Measurements from ENCODE around the gene PTPN14.
"Not testable (repeated sequence)": the region's sequence is repeated elsewhere in the genome, so short reads cannot be mapped to it uniquely, and the experiment has no call there.

The PTPN14 gene

GRCh38 chr1:214506972-214507431 lies 44.4 kb downstream of the PTPN14 start:
- no peak for DNase-seq

- DNase-seq, result no peak
Measured at GRCh38 chr1:214505134-214505533, 46.3 kb downstream of the PTPN14 start.

DNA sequence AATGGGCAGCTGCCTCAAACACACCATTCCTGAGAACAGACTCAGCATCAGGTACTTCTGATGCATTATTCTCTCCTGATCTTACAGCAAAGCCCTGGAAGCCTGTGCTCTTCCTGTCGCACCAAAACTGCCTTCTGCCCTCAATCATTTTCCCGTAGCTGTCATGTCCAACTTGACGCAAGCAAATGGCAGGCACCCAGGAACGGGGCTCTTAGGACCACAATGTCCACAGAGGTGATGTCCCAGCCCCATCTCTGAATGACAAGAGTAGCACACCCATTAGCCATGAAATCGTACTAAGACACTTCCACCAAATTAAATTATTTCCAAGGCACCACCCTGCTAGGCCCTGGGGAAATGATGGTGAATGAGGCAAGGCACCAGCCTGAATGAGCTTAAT lies 47.1 kb downstream of the PTPN14 start:
- no peak for DNase-seq

GRCh38 chr1:214503553-214503952 lies 47.8 kb downstream of the PTPN14 start:
- DNase-seq, result no peak

DNA sequence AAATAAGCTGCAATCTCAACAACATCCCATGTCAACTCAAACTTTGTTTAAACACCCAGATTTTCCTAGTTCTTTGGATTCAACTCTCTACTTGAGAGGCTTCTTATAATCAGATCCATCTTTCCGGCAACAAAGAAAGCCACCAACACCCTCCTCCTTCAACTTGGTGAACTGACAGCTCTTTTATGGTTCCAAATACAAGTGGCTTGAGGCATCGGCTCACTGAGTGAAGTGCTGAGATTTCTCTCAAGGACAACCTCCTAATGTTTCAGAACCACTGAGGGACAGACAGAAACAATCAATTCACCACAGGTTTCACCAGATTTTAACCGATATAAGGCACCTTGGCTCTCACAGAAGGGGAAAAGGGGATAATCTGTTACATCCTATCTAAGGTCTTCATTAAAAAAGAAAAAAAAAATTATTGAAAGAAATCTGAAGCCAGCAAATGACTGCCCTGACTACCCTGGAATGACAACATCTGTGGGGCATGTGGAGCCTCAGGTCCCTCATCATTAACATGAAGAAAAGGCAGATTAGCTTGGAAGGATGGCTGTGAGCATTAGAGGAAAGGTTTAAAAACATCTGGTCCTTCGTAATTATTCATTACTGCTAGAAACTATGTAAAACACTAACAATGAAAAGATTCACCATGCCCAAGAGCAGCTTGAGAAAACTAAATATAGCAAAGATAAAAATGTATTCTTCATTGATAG lies 50.9 kb downstream of the PTPN14 start:
- DNase-seq, result no peak

GRCh38 chr1:214499732-214500131 lies 51.7 kb downstream of the PTPN14 start:
- no peak for DNase-seq

DNA sequence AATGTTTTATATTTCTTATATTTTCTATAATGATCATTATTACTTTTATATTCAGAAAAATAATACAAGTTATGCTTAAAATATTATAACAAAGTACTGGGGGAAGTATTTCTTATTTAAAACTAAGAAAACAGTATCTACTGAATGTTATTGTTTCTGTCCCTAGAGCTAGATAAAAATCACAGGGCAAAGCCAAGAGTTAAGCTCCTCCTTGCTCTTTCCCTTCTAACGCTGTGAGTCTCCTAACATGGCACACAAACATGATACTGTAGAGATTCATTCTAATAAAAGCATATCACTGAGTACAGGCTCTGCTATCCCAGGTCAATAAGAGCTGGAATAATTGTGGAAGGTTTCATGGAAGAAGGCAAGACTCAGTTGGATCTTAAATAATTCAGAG lies 53.4 kb downstream of the PTPN14 start:
- no peak for DNase-seq

GRCh38 chr1:214496126-214496525 lies 55.3 kb downstream of the PTPN14 start:
- DNase-seq, result no peak

- no peak for DNase-seq
Measured at GRCh38 chr1:214494706-214495105, 56.7 kb downstream of the PTPN14 start.

- DNase-seq, result not testable (repeated sequence)
Measured at GRCh38 chr1:214494179-214494578, 57.2 kb downstream of the PTPN14 start.

GRCh38 chr1:214493126-214493796 lies 58.1 kb downstream of the PTPN14 start:
- DNase-seq, result no peak

- DNase-seq, result no peak
Measured at GRCh38 chr1:214492401-214493075, 58.9 kb downstream of the PTPN14 start.

GRCh38 chr1:214491468-214492146 lies 59.8 kb downstream of the PTPN14 start:
- DNase-seq, result no peak

GRCh38 chr1:214485151-214485550 lies 66.3 kb downstream of the PTPN14 start:
- no peak for DNase-seq

- not testable (repeated sequence) for DNase-seq
Measured at GRCh38 chr1:214483180-214483579, 68.2 kb downstream of the PTPN14 start.

GRCh38 chr1:214481983-214482634 lies 69.3 kb downstream of the PTPN14 start:
- DNase-seq, result not testable (repeated sequence)

DNA sequence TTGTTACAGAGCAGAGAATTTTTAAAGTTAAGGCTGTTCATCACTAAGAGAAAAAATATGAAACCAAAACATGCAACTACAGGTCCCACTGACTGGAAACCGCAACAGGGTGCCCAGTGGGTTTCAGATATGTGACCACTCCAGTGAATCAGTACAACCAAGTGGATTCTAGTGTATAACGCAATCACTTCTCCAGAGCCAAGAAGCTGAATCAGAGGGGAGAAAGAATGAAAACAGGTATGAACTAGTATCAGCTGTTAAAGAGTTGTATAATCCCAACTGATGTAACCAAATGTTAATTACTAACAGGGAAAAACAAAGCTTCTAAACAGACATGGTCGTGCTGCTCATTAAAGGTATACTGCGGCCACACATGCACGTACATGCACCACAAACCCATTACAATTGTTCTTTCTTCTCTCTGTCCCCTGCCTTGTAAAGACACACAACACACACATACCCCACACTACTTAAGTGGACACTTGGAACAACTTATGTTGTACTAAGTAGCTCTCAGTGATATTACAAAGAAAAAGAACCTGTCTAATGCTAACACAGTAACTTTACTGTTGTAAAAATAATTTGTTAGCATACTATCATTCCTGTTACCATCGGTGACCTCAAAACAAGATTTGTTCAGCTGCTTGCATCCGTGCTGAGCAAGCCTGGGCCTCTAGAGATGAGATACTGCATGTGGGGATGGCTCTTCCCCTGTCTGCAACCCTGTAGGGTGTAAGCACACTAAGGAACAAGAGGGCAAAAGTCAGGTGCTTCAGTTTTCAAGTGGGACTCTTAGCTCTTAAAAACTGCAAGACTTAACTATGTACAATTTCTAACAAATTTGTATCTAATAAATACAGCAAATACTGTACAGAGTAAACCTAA lies 74.2 kb downstream of the PTPN14 start:
- DNase-seq, result no peak

- no peak for DNase-seq
Measured at GRCh38 chr1:214476229-214476985, 75.0 kb downstream of the PTPN14 start.

- DNase-seq, result no peak
Measured at GRCh38 chr1:214475746-214476145, 75.7 kb downstream of the PTPN14 start.

- DNase-seq, result no peak
Measured at GRCh38 chr1:214475331-214475730, 76.1 kb downstream of the PTPN14 start.

DNA sequence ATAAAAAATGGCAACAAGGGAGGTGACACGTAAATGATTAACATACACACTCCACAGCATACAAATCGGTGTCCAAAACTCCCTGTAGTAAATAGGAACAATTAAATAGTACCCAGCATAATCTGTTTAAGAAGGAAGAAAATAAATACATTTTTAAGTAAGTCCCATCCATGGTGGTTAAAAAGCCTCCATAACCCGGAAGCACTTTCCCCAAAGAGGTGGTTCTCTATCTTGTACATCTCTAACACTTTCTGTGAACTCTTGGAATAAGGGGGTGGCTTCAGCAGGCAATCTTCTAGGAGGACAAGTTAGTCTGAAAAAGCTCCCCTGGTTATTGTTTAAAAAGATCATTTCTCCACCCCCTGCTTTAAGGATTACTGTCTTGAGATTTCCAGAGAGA lies 76.9 kb downstream of the PTPN14 start:
- no peak for DNase-seq

Data from stimulated activated CD4-positive, alpha-beta T cell treated with anti-CD3 and anti-CD28 coated beads, Interleukin-12 subunit alpha, Interleukin-12 subunit beta, amount 100 ng/mL, for 4 hours (primary cell).